ENCODE measurements around the gene N4BP3.

- TF ChIP-seq CTCF (IDR thresholded peaks at IDR 0.05; ENCODE audit: low read length) (no peak), EZH2 (optimal IDR thresholded peaks at IDR 0.05; ENCODE audit: low read depth, low read length) (no peak), EZH2phosphoT487 (IDR thresholded peaks at IDR 0.05; ENCODE audit: low read length) (no peak)
Observed at GRCh38 chr5:178123966-178124925, 10.9 kb downstream of the N4BP3 start.
